ENCODE measurements around the gene HOXA5. TPM values are rescaled to one million over a fixed set of nuclear protein-coding genes. Genes with fewer than 3 reads are reported as not detected.

Gene HOXA5
- total RNA-seq, 1 donor from 2014 or later, result 0.59 TPM

GRCh38 chr7:27174874-27175625, 31.6 kb upstream of the HOXA5 start:
- Mint-ChIP-seq H3K4me1 (ENCODE audit: unreplicated experiment) (peaks cover 37% of the 10 kb centered on the region), H3K36me3 (ENCODE audit: low read depth, unreplicated experiment) (no peaks in the 10 kb centered on the region)
- TF ChIP-seq CTCF (IDR thresholded peaks at IDR 0.05; ENCODE audit: unreplicated experiment), result no peak

GRCh38 chr7:27173956-27174873, 30.7 kb upstream of the HOXA5 start, which contains the start of gene HOXA10:
Gene HOXA10, minus strand, starts transcription at chr7:27174320. Its CDS starts 14 bp downstream, at chr7:27174306.
- no peak for DNase-seq (ENCODE audit: low spot score)
- Mint-ChIP-seq H3K36me3 (ENCODE audit: low read depth, unreplicated experiment) (no peaks in the 10 kb centered on the region), H3K4me1 (ENCODE audit: unreplicated experiment) (peaks cover 31% of the 10 kb centered on the region), H3K27ac (ENCODE audit: unreplicated experiment) (no peak within 1 kb of the TSS), H3K27me3 (ENCODE audit: unreplicated experiment) (peaks cover 38% of the 10 kb centered on the region), H3K4me3 (ENCODE audit: unreplicated experiment) (no peak within 1 kb of the TSS), H3K9me3 (ENCODE audit: unreplicated experiment) (no peaks in the 10 kb centered on the region)
- TF ChIP-seq CTCF (IDR thresholded peaks at IDR 0.05; ENCODE audit: unreplicated experiment), result no peak

More at GRCh38 chr7:27174874-27175625, 31.6 kb upstream of the HOXA5 start:
- DNase-seq (ENCODE audit: low spot score), result no peak
- Mint-ChIP-seq H3K9me3 (ENCODE audit: unreplicated experiment) (no peaks in the 10 kb centered on the region), H3K4me3 (ENCODE audit: unreplicated experiment) (no peak overlapping the region), H3K27ac (ENCODE audit: unreplicated experiment) (no peak overlapping the region), H3K27me3 (ENCODE audit: unreplicated experiment) (peaks cover 43% of the 10 kb centered on the region)

GRCh38 chr7:27173511-27173955, 30.1 kb upstream of the HOXA5 start:
- TF ChIP-seq CTCF (IDR thresholded peaks at IDR 0.05; ENCODE audit: unreplicated experiment), result no peak
- Mint-ChIP-seq H3K9me3 (ENCODE audit: unreplicated experiment) (no peaks in the 10 kb centered on the region), H3K4me1 (ENCODE audit: unreplicated experiment) (peaks cover 32% of the 10 kb centered on the region), H3K36me3 (ENCODE audit: low read depth, unreplicated experiment) (no peaks in the 10 kb centered on the region), H3K4me3 (ENCODE audit: unreplicated experiment) (no peak overlapping the region), H3K27me3 (ENCODE audit: unreplicated experiment) (peaks cover 41% of the 10 kb centered on the region), H3K27ac (ENCODE audit: unreplicated experiment) (no peak overlapping the region)
- no peak for DNase-seq (ENCODE audit: low spot score)

GRCh38 chr7:27172823-27173510, 29.5 kb upstream of the HOXA5 start:
- no peak overlapping the region for H3K4me3 Mint-ChIP-seq (ENCODE audit: unreplicated experiment)
- no peak for DNase-seq (ENCODE audit: low spot score)

More at GRCh38 chr7:27172823-27173510, 29.5 kb upstream of the HOXA5 start:
- Mint-ChIP-seq H3K36me3 (ENCODE audit: low read depth, unreplicated experiment) (no peaks in the 10 kb centered on the region), H3K27me3 (ENCODE audit: unreplicated experiment) (peaks cover 38% of the 10 kb centered on the region), H3K9me3 (ENCODE audit: unreplicated experiment) (no peaks in the 10 kb centered on the region), H3K27ac (ENCODE audit: unreplicated experiment) (no peak overlapping the region), H3K4me1 (ENCODE audit: unreplicated experiment) (peaks cover 37% of the 10 kb centered on the region)
- no peak for TF ChIP-seq CTCF (IDR thresholded peaks at IDR 0.05; ENCODE audit: unreplicated experiment)

Measured in endothelial cell (in vitro differentiated cells).